Superior temporal gyrus (tissue), 1 donor: ENCODE data around the gene CORO2B.

Experiments
- DNase-seq: peaks from one replicate; pipeline ENCODE4 v3.0.0-alpha.2; 2016; ENCODE audit errors: extremely low spot score

The CORO2B gene, protein sequence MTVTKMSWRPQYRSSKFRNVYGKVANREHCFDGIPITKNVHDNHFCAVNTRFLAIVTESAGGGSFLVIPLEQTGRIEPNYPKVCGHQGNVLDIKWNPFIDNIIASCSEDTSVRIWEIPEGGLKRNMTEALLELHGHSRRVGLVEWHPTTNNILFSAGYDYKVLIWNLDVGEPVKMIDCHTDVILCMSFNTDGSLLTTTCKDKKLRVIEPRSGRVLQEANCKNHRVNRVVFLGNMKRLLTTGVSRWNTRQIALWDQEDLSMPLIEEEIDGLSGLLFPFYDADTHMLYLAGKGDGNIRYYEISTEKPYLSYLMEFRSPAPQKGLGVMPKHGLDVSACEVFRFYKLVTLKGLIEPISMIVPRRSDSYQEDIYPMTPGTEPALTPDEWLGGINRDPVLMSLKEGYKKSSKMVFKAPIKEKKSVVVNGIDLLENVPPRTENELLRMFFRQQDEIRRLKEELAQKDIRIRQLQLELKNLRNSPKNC

DNA sequence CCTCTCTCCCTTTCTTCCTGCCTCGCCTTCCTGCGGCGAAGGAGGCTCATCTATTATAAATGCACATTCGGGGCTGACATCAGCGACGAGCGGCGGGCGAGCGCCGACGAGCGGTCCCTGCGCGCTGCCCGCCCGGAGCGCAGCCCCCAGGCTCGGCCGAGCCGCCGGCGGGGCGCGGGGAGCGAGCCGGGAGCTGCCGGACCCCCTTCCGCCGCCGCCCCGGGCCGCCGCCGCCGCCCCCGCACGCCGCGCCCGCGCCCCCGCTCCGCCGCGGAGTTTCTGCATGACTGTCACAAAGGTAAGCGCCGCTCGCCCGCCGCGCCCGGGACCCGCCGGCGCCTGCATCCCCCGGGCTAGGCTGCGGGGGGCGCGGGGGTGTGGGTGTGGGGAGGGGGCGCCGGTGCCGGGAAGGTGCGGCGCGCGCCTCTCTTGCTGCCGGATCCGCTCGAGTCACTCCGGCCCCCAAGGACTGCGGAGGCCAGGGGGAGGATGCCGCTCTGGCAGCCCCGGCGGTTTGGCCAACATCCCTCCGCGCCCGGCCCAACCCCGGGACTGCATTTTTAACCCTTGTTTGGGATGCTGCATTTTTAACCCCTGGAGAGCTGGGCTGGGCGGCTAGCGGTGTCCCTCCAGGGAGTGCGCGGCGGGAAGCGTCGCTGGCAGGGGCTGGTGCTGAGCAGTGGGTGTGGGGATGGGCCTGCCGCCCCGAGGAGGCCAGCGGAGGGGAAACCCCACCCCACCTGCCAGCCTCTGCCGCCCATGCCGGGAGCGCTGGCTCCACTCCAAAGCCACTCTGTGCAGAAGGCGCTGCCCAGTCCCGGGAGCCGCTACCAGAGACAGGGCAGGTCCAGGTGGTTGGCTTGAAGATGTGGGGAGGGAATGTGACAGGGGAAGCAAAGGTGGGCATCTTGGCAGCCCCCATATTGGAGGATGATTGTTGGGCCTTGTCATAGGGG lies at the start of gene CORO2B:
CORO2B (plus strand) TSS at position 14 of the 956 bp plus-strand sequence; CDS start at position 284, 270 bp downstream.
- DNase-seq: peak; percentile 54

DNA sequence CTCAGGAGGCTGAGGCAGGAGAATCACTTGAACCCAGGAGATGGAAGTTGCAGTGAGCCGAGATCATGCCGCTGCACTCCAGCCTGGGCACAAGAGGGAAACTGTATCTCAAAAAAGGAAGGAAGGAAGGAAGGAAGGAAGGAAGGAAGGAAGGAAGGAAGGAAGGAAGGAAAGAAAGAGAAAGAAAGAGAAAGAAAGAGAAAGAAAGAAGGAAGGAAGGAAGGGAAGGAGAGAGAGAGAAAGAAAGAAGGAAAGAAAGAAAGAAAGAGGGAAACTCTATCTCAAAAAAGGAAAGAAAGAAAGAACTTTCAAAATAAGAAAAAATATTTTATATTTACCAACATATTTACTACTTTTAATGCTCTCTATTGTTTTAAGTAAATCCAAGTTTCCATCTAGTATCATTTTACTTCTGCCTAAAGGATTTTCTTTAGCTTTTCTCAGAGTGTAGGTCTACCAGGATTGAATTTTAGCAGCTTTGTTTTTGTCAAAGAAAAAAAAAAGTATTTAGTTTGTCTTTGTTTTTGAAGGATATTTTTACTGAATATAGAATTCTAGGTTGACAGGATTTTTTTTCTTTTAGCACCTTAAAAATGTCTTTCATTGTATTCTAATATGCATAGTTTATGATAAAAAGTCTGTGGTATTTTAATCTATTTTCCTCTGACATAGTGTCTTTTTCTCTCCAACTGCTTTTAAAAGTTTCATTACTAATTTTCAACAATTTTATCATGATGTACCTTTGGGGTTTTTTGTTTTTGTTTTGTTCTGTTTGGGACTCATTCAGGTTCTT lies 47.2 kb upstream of the CORO2B start:
- DNase-seq: no peak

DNA sequence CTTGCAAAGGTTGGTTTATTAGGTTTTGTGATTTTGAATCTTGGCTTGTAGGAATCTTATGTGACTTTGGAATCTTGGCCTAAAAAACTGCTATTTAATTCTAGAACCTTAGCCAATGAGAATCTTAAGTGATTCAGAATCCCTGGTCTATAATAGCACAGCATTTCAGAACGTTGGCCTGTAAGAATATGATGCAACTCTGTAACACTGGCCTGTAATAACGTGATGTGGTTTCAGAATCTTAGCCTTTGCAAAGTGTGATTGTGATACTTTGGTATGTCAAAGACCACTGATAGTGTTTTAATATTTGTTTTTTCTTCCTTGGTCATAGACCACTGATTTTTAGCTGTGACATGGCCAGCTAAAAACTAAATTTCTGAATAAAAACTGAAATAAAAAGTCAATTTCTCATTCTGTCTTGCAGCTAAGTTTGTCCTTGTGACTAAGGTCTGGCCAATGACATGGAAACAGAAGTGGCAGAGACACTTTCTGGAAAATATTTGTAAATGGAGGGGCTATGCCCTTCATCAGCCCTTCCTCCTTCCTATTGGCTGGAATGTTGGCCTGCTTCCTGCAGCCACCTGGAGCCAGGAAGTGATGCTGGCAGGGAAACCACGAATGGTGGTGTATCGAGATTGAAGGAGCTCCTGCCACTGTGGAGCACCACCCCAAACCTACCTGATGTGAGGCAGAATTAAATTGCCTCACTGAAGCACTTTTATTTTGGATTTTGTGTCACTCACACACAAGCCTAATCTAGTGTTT lies 42.3 kb upstream of the CORO2B start:
- DNase-seq: no peak

DNA sequence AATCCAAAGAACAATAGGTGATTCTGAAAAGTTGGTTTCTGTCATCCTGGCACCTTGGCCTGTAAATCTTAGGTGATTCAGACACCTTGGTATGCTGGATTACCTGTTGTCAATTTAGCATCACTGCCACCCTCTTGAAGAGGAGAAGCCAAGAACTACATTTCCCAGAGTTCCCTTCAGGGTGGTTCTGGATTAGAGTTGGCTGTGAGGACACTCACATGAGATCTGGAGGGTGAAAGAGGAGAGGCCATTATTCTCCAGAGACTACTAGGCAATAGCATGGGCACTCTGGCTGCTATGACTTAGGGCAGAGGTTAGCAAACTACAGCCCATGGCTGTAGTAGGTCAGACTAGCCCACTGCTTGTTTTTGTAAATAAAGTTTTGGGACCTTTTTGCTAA lies 41.7 kb upstream of the CORO2B start:
- no peak for DNase-seq

DNA sequence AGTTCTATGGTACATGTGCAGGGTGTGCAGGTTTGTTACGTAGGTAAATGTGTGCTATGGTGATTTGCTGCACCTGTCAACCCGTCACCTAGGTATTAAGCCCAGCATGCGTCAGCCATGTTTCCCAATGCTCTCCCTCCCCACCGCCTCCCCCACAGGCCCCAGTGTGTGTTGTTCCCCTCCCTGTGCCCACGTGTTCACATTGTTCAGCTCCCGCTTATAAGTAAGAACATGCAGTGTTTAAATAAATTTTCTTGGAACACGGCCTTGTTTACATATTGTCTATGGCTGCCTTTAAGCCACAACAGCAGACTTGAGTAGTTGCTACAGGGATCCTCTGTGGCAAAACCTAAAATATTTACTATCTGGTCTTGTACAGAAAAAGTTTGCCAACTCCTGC lies 41.3 kb upstream of the CORO2B start:
- DNase-seq: no peak

DNA sequence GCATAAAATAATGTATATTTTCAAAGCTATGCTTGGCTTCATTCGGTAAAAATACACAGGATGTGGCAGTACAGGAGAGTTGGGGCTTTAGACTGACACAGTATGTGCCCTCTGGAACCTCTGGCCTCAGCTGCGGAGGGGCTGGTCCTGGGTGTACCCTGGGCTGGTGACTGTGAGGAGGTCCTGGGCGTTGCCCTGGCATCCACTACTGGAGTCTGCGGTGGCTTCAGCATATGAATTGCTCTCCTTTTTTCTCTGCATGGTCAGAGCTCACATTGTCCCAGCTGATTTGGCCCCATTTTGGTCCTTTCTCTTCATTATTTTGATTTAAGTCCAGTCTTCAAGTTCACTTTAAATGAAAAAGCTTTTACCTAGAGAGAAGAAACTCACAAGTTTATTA lies 40.5 kb upstream of the CORO2B start:
- no peak for DNase-seq

DNA sequence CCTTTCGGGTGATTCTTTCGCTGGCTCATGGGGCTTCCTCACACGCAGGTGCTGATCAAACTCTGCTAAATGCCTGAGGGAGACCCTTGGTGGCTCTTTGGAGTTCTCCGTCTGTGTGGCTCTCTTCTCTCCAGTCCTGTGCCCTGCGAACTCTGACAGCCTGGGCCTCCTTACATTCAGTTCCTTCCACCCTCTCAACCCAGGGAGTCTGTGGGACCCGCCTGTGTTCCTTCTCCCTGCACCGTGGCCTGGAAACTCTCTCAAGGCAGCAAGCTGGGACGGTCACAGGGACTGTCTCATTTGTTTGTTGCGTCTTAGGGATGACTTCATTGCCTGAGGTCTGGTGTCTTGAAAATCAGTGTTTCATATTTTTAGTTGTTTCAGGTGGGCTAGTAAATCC lies 37.0 kb upstream of the CORO2B start:
- no peak for DNase-seq

DNA sequence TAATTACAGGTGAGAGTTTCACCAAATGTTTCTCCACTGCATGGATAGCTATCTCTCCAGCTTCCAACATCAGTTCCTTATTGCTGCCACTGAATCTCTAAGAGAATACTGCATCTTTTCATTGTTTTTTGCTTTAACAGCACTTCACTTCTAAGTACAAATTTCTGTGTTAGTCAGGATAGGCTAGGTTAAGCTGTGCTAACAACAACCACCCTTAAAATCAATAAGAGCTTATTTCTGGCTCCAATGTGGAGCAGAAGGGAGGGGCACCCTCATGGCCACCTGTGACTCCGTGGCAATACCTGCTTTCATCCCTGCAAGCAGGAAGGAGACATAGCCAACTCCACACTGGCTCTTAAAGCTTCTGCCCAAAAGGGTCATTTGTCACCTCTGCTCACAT lies 36.4 kb upstream of the CORO2B start:
- DNase-seq: no peak

DNA sequence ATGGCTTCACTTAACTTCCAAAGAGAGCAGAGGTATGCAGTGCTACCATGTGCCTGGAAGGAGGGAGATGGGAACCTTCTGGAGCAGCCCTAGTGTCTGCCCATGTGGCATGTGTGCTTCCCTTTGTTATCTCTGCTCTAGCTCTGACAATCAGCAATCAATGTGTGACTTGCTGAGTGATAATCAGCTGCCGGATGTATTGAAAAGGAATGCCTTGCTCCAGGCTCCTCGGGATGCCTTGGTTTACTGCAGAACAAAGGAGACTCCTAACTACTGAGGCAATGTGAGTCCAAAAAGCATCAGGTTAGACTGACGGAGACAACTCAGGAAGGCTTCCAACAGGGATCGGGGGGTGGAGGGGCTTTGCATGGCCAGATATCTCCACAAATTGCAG lies 36.0 kb upstream of the CORO2B start:
- no peak for DNase-seq

DNA sequence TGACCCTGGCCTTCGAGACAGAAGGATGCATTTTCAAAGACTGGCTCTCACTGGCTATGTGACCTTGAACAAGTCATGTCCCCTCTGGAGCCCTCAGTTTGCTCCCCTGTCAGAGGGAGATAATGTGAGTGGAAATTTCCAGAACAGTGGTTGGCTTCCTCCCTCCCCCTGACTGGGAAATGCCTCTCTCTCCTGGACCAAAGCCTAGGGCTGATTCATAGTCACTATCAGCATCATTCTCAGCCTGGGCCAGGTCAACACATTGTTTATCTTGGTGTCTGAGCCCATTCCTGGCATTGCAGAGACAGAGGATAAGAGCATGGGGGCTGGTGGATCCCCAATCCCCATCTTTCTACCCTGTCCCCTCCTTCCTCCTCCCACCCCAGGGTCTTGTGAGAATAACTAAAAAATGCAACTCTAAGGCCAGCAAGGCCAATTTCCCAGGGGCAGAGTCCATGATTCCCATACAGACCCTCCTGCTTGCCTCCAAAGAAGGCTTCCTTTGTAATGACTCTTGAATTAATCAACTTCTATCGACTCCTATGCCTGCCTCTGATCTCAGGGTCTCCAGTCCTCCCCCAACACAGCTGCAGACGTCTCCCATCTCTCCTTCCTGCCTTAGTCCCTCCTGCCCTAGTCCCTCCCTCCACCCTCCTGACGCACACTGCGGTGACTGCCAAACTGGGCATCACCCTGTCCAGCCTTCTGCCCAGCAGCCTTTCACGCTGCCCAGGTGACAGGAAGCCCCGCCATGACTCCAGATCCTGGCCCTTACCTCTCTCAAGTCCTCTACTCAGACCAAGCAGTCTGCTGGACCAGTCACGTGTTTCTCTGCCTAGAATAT lies 35.4 kb upstream of the CORO2B start:
- DNase-seq: peak; percentile 67

DNA sequence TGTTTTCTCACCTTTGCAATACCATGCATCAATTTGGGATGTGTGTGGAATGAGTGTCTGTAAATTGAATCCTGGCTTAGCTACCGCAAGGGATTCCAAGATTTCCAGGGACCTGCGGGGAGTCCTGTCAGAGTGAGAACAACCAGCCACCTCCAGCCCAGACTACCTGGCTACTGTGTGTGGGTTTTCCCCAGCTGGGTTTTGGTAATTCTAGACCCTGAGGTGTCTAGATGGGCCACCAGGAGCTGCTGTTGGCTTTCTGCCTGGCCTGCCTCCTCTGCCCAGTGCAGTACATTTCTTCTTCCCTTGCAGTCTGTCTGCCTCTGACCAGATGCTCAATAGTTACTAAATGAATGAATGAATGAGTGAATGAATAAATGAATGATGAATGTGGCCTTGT lies 32.5 kb upstream of the CORO2B start:
- DNase-seq: no peak

DNA sequence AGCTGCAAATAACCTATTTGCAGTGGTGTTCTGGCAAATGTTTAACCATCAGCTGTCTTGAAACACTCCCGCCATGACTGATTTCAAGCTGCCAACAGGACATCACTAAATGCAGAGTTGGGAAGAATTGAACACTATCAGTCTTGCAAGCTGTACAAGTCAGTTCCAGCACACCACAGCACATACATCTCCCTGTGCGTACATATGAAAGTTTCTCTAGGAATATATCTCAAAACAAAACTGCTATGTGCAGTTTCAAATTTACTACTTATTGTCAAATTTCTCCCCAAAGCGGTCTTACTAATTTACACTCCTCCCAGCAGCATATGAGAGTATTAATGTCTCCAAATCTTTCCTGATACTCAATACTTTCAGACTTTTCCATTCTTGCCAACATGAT lies 30.4 kb upstream of the CORO2B start:
- no peak for DNase-seq

DNA sequence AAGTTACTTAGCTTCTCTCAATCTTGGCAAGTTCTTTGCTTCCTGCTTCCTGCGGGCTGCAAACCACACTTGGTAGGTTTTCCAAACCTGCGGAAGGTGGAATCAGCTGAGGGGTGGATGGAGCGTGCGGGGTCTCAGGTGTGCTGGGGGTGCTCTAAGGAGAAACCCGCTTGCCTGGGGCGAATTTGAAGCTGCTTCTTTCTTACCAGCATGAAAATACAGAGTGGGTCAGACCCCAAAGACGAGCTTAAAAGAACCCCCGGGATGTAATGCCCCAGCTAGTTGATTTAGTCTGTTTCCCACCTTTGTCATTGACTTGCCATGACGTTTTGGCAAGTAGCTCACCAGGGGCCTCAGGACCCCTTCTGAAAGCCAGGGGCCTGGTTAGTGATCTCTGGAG lies 28.8 kb upstream of the CORO2B start:
- DNase-seq: no peak

DNA sequence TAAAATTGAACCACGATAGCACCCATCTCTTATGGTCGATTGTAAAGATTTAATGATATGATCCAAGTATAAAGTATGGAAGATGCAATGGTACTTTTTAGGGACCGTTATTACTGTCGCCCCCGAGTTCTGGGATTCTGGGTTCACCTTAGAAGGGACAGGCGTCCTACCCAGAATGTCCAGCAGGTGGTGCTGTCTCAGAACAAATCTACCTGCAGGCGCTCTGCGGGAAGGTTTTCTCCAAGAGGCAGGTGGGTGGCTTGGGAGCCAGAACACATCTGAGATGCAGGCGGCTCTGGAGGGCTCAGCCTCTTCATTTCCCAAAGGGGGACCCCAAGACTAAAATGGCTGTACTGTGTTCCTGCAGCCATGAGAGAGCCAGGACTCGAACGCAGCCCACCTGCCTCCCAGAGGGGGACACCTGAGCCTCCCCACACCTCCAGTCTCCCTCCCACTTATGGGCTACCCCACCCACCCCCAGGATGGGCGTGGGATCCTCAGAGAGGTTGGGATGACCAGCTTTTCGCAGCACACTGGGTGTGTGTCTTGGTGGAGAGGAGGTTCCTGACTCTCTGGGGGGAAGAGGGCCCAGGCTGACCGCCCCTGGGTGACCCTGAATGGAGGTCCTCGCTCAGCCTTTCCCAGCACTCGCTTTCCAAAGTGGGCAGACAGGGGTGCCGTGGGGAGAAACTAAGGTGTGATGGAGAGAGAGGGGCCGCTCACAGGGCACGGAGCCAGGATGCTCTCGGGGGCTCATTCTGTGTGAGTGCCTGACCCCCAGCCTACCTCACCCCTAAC lies 28.1 kb upstream of the CORO2B start:
- DNase-seq: peak; percentile 93

DNA sequence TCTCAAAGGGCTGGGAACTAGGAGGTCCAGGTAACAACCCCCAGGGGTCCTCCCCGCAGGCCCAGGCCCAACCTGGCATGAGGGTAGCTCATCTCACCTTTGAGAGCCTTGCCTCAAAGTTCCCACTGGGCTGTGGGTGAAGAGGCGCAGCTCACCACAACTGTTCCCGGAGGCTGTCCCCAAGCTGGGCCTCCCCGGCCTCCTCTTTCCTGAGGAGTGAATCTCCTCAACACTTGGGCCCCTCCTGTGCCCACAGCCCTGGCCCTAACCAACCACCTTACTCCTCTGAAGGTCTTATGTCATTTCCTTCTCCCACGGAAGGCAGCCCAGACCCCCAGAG lies 27.5 kb upstream of the CORO2B start:
- no peak for DNase-seq

DNA sequence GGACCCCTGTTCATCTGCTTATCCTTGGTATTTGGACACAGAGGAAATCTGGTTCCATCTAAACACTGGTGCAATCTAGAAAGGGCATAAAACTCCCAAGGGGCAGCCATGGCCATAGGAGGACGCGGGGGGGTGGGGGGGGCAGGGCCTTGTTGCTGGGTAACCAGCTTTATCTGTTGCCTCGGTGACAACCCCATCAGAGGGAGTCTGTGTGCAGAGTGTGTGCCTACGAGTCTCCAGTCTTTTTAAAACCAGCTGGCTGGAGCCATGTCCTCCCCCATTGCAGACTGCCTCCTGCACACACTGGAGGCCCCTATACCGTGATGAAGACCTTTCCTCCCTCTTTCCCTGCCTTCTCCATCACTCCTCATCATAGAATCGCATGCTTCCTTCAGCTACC lies 26.4 kb upstream of the CORO2B start:
- no peak for DNase-seq

DNA sequence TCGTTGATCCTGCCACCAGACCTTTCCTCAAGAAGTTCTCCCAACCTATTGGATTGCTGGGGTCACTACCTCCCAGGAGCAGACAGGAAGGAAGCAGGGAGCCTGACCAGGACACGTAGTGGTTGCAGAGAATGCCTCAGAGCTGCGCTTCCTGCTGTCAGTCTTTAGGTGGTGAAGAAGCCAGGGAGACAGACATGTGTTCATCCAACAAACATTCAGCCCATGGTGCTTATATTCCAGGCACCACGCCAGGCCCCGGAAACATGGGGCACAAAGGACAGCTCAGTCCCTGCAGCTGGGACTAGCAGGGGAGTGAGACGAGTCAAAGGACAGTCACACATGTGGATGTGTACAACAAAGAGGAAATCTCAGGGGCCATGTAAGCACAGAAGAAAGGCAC lies 26.0 kb upstream of the CORO2B start:
- DNase-seq: peak; percentile 90

DNA sequence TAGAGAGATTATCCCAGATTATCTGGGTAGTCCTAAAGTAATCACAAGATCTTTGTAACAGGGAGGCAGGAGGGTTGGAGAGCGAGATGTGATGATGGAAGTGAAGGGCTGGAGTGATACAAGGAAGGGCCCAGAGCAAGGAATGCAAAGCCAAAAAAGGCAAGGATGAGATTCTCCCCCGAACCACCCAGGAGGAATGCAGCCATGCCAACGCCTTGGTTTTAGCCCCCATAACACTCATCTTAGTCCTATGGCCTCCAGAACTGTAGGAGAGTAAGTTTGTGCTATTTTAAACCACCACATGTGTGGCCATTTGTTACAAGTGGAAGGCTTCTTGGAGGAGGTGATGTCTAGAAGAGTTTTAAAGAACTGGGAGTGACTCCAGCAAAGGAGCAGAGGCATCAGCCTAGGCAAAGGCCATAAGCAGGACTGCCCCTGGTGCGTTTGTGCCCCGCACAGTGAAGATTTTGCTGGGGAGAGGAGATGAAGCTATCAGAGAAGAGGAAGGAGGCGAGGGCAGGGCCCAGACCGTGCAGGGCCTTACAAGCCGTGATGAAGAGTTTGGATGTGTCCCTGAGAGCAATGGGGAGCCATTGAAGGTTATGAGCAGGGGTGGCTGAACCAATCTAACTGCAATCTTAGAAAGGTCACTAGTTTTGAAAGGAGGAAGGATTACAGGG lies 25.3 kb upstream of the CORO2B start:
- no peak for DNase-seq
